T-helper 1 cell treated with Interleukin-12 subunit alpha and Interleukin-12 subunit beta and Interleukin-4 antibody, amounts not matched to agents 30 μg/mL and 1 μg/mL, for 36 hours (primary cell): ENCODE results near the gene MDGA2.

Experiments used
- H3K27ac Mint-ChIP-seq: one replicate; pipeline ENCODE4 v1.8.0; 2021; ENCODE audit warnings: mild to moderate bottlenecking, mixed read lengths
- H3K27me3 Mint-ChIP-seq: one replicate; pipeline ENCODE4 v1.8.0; 2021; ENCODE audit warnings: low read depth, mixed read lengths
- H3K36me3 Mint-ChIP-seq: one replicate; pipeline ENCODE4 v1.8.0; 2021; ENCODE audit warnings: low read depth, mixed read lengths
- H3K4me1 Mint-ChIP-seq: one replicate; pipeline ENCODE4 v1.8.0; 2021; ENCODE audit warnings: low read depth, mixed read lengths
- H3K4me3 Mint-ChIP-seq: one replicate; pipeline ENCODE4 v1.8.0; 2021; ENCODE audit warnings: mild to moderate bottlenecking, moderate library complexity, mixed read lengths
- H3K9me3 Mint-ChIP-seq: one replicate; pipeline ENCODE4 v1.8.0; 2021; ENCODE audit warnings: mixed read lengths

Gene MDGA2

DNA sequence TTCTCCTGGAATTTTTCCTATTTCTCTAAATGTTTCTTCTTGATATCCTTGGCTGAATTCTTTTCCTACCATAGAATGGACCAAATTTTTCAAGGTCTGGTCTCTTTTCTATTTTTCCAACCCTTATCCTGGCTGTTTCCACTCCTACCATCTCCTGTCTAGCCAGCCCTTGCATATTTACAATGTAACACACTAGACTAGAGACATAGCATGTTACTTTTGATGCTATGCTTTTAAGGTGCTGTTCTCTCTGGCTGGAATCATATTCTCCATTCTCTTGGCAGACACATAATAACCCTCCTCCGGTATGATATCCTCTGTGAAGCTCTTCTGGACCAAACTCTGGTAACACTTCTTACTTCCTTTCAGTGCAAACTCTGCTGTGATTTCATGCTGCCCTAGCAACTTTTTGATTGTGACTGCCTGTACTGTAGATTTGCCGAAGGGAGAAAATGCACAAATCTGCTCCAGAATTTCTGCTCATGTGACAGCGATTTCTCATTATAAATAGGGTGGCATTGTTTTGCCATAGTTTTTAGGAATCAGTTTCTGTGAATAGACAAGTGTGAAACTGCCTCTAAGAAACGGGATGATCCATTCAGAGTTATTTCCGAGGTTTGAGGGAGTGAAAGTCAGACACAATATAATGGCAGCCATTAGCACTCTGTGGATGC, 284.4 kb downstream of the MDGA2 start:
- no peaks in the 10 kb centered on the region for H3K4me1 Mint-ChIP-seq
- H3K36me3 Mint-ChIP-seq = no peaks in the 10 kb centered on the region
- H3K27me3 Mint-ChIP-seq = no peaks in the 10 kb centered on the region
- H3K27ac Mint-ChIP-seq = no peak overlapping the region
- H3K9me3 Mint-ChIP-seq = no peaks in the 10 kb centered on the region
- H3K4me3 Mint-ChIP-seq = no peak overlapping the region

DNA sequence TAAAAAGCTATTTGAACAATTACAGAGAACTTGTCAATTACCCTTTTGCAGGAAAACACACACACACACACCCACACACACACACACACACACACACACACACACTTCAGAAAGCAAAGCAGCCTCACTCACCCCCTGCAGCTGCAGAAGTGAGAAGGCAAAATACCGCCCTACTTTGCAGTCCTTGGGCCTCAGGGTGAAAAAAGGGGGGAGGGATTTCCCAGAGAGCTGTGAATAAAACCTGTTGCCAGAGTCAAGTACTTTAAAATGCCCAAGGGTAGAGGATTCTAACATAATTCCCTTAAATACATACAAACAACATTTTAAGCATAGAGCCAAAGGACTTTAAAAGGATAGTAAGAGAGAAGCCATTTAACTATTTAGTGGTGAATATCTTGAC, 285.9 kb downstream of the MDGA2 start:
- Mint-ChIP-seq H3K27ac (no peak overlapping the region), H3K27me3 (no peaks in the 10 kb centered on the region), H3K9me3 (no peaks in the 10 kb centered on the region), H3K4me3 (no peak overlapping the region), H3K36me3 (no peaks in the 10 kb centered on the region), H3K4me1 (no peaks in the 10 kb centered on the region)

DNA sequence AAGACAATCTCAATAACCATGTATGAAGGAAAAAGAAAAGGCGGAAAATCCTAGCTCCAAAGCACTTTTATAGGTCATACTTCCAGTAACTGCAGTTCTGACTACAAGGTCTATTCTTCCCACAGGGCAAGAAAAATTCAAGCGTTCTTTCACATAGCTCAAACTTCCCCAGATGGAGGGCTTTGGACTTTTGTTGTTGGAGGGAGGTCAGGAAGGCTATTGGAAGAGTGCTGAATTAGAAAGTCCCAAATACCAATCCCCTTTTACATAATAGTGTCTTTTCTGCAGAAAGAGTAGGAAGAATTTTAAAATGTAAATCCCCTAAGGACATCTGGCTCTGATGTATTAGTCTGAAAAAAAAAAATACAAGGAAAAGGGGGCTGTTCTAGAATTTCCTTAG, 309.4 kb downstream of the MDGA2 start:
- Mint-ChIP-seq H3K27ac (no peak overlapping the region), H3K27me3 (no peaks in the 10 kb centered on the region), H3K36me3 (no peaks in the 10 kb centered on the region), H3K4me1 (no peaks in the 10 kb centered on the region), H3K4me3 (no peak overlapping the region), H3K9me3 (peaks cover 3% of the 10 kb centered on the region)

DNA sequence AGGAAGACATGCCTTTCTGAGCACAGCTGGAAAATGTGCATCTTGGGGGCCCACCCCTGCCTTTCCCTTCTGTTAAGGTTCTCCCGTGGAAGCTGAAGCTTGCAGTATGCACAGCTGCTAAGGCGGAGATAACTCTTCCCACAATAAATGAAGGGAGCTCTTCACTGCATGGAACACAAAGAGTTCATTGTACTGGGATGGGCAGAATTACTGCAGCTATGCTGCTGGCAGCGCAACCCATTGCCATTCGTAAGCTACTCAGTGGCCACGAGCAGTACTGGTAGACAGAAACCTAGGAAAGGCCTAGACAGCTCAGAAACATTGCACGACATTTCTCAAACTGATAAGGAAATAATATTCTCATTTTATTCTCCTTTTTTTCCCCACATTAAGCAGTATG, 310.2 kb downstream of the MDGA2 start:
- H3K4me3 Mint-ChIP-seq = no peak overlapping the region
- peaks cover 3% of the 10 kb centered on the region for H3K9me3 Mint-ChIP-seq
- H3K36me3 Mint-ChIP-seq = no peaks in the 10 kb centered on the region
- H3K4me1 Mint-ChIP-seq = no peaks in the 10 kb centered on the region
- no peak overlapping the region for H3K27ac Mint-ChIP-seq
- H3K27me3 Mint-ChIP-seq = no peaks in the 10 kb centered on the region

DNA sequence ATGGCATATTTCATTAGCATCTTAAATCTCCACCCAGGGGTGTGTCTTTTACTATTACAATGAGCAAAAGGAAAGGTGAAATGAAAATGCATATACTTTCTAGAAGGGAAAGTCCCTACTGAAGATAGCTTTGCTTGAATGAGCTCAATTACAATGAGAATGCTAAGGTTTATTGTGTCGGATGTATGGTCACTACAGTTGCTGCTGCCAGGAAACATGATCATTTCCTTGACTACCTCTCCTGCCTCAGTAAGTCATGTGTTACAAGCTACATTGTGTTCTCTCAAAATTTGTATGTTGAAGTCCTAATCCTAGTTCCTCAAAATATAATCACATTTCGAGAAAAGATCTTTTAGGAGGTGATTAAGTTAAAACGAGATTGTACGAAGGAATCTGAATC, 322.2 kb downstream of the MDGA2 start:
- H3K27me3 Mint-ChIP-seq = no peaks in the 10 kb centered on the region
- H3K9me3 Mint-ChIP-seq = peaks cover 32% of the 10 kb centered on the region
- H3K27ac Mint-ChIP-seq = no peak overlapping the region
- no peak overlapping the region for H3K4me3 Mint-ChIP-seq
- no peaks in the 10 kb centered on the region for H3K36me3 Mint-ChIP-seq
- no peaks in the 10 kb centered on the region for H3K4me1 Mint-ChIP-seq

DNA sequence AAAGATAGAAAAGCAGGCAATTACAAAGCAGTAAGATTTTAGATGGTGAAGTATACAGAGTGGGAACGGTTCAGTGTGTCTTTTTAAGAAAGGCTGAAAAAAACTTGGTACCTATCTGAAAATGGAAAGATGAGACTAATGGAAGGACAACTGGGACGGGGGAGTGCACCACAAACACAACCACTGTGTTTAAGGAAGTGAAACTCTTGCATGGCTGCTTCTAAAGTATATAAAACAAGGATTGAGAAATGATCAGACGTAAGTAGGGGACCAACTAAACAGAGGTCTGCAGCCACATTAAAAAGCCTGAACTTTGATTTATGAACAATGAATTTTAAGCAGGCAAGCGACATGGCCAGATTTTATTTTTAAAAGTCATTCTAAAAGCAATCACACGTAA, 328.6 kb downstream of the MDGA2 start:
- H3K27me3 Mint-ChIP-seq = no peaks in the 10 kb centered on the region
- H3K27ac Mint-ChIP-seq = no peak overlapping the region
- no peaks in the 10 kb centered on the region for H3K4me1 Mint-ChIP-seq
- no peaks in the 10 kb centered on the region for H3K9me3 Mint-ChIP-seq
- H3K36me3 Mint-ChIP-seq = no peaks in the 10 kb centered on the region
- no peak overlapping the region for H3K4me3 Mint-ChIP-seq

DNA sequence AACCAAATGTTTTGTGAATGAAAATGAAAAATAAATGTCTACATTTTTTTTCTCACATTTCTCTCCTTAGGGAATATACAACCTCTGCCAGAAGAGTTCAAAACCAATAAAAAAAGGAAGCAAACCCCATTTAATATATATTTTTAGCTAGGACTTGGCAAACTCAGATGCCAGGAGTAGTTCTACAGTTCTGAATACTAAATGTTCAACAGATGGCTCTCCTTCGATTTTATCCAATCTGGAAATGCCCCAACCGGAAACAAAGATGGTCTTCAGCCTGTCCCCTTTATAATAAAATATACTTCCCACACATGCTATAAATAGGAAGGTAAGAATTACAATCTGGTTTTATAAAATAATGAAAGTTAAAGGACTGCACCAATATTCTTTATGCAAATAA, 330.4 kb downstream of the MDGA2 start:
- H3K9me3 Mint-ChIP-seq = no peaks in the 10 kb centered on the region
- no peaks in the 10 kb centered on the region for H3K36me3 Mint-ChIP-seq
- H3K4me3 Mint-ChIP-seq = no peak overlapping the region
- H3K27ac Mint-ChIP-seq = no peak overlapping the region
- H3K4me1 Mint-ChIP-seq = no peaks in the 10 kb centered on the region
- no peaks in the 10 kb centered on the region for H3K27me3 Mint-ChIP-seq

DNA sequence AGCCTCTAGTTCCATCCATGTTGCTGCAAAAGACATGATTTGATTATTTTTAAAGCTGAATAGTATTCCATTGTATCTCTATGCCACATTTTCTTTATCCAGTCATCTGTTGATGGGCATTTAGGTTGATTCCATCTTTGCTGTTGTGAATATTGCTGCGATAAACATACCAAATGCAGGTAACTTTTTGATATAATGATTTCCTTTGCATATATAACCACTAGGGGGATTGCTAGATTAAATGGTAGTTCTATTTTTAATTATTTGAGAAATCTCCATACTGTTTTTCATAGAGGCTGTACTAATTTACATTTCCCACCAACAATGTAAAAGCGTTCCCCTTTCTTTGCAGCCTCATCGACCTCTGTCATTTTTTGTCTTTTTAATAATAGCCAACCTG, 342.5 kb downstream of the MDGA2 start:
- Mint-ChIP-seq H3K36me3 (no peaks in the 10 kb centered on the region), H3K9me3 (no peaks in the 10 kb centered on the region), H3K4me1 (no peaks in the 10 kb centered on the region), H3K27ac (no peak overlapping the region), H3K4me3 (no peak overlapping the region), H3K27me3 (no peaks in the 10 kb centered on the region)

DNA sequence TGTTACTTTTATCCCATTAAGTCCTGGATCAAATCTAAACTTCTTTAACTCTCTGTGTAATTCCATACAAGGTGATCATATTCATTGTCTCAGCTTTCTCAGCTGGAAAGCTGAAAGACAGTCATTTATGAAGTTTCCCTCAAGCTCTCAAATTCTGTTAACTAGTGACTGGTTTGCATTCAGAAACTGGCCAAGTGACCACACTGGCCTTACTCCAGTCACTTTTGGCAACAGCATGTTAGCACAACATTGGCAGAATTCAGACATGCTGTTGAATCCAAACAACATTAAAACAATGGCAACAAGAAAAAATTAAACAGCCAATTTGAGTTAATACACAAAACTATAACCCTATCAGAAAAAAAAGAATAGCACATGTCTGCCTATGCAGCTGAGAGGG, 343.3 kb downstream of the MDGA2 start:
- no peaks in the 10 kb centered on the region for H3K4me1 Mint-ChIP-seq
- no peak overlapping the region for H3K27ac Mint-ChIP-seq
- H3K36me3 Mint-ChIP-seq = no peaks in the 10 kb centered on the region
- no peak overlapping the region for H3K4me3 Mint-ChIP-seq
- no peaks in the 10 kb centered on the region for H3K9me3 Mint-ChIP-seq
- no peaks in the 10 kb centered on the region for H3K27me3 Mint-ChIP-seq

DNA sequence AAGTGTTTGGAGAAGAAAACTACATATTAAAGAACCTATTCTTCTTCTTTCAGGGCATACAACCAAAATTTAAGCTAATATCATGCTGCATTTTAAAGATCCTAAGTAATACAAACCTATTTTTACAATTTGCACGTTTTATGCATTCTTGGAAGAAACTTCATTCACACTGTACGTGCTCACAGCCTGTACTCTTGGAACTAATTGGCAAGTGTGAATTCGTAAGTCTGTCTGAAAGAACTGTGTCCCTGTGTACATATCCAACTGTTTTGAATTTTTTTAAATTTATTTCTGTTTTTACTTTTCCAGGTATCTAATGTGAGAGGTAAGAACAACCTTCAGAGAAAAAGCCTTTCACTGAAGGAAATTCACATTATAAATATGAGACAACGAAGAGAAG, 347.0 kb downstream of the MDGA2 start:
- Mint-ChIP-seq H3K36me3 (no peaks in the 10 kb centered on the region), H3K9me3 (no peaks in the 10 kb centered on the region), H3K4me1 (no peaks in the 10 kb centered on the region), H3K27me3 (no peaks in the 10 kb centered on the region), H3K4me3 (no peak overlapping the region), H3K27ac (no peak overlapping the region)

DNA sequence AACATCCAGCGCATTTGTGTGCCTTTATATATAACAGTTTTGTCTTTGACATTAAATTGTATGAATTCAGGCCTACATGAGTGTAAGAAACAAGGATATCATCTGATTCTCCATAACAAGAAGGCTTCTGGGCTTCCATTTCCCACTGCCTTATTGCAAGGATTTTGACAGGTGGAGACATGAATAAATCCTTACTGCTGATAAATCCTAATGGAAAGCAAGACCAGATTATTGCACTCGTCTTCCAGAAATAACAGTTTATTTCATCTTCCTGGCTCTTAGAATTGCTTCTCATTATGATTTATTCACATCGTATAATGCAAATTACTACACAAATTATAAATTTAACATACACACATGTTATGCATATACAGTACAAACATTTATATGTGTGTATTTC, 348.1 kb downstream of the MDGA2 start:
- no peaks in the 10 kb centered on the region for H3K27me3 Mint-ChIP-seq
- no peaks in the 10 kb centered on the region for H3K4me1 Mint-ChIP-seq
- no peaks in the 10 kb centered on the region for H3K36me3 Mint-ChIP-seq
- H3K4me3 Mint-ChIP-seq = no peak overlapping the region
- no peak overlapping the region for H3K27ac Mint-ChIP-seq
- no peaks in the 10 kb centered on the region for H3K9me3 Mint-ChIP-seq

DNA sequence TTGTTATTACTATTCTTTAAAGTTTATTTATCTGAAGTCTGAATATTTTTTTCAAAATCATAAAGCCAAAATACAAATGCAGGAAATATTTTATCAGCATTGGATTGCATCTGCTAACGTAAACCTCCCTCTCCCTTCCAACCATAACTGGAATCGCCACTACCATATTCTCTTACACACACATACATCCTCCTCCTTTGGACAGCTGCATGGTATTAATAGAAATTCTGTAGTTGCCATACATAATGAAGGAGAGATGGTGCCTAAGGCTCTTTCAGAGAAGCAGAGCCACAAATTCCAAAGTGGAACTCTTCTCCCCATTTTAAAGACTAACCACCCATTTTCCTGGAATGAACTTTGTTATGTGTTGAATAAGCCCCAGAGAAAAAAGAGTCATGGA, 352.7 kb downstream of the MDGA2 start:
- Mint-ChIP-seq H3K4me3 (no peak overlapping the region), H3K27ac (no peak overlapping the region), H3K36me3 (no peaks in the 10 kb centered on the region), H3K9me3 (no peaks in the 10 kb centered on the region), H3K4me1 (no peaks in the 10 kb centered on the region), H3K27me3 (no peaks in the 10 kb centered on the region)

DNA sequence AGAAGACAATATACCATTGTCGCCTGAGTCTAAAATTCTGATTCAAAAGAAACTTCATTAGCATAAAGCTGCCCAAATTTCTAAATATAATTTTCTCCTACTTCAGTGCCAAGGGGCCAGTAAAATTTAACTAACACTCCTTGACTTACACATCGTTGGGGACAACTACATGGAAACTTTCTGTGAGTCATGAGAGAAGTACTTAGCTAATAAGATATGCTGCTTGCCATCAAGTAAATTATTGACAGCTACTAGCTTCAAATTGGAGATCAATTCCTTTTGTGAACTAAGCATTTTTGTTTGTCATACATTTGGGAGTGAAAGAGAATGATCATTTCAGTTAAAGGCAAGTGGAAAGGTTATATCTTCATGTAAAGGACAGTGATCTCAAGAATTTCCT, 373.3 kb downstream of the MDGA2 start:
- Mint-ChIP-seq H3K27me3 (no peaks in the 10 kb centered on the region), H3K27ac (no peak overlapping the region), H3K36me3 (no peaks in the 10 kb centered on the region), H3K4me3 (no peak overlapping the region), H3K9me3 (no peaks in the 10 kb centered on the region), H3K4me1 (no peaks in the 10 kb centered on the region)

DNA sequence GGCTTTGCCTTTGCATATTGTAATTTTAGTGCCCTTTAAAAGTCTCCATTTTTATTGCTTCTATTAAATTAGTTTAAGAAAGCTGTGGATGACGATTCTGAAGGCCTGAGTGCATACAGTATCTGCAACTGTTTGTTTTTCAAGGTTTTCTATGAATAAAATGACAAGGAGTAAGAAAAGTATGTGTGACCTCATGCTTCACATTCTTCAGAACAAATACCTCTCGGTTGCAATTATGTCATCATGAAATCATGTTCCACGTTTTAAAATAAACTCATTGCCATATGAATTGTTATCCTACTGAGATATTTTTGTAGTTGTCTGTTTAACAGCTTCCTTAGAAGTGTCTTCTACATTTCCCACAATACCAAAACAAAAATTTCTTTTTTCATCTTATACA, 374.6 kb downstream of the MDGA2 start:
- Mint-ChIP-seq H3K27me3 (no peaks in the 10 kb centered on the region), H3K9me3 (no peaks in the 10 kb centered on the region), H3K4me3 (no peak overlapping the region), H3K27ac (no peak overlapping the region), H3K36me3 (no peaks in the 10 kb centered on the region), H3K4me1 (no peaks in the 10 kb centered on the region)

DNA sequence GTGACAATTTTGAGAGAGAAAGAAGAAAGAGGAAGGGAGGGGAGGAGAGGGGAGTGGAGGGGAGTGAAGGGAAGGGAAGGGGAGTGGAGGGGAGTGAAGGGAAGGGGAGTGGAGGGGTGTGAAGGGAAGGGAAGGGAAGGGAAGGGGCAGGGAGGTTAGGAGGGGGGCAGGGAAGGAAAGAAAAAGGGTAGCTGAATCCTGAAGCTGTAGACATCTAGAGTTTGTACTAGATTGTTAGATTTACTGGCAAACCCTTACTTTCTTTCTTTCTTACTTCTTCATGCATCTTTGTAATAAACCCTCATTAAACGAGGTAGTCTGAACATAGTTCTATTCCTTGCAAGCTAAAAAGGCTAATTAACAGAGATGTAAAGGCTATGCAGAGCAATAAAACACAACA, 378.0 kb downstream of the MDGA2 start:
- Mint-ChIP-seq H3K4me1 (no peaks in the 10 kb centered on the region), H3K36me3 (no peaks in the 10 kb centered on the region), H3K27me3 (no peaks in the 10 kb centered on the region), H3K4me3 (no peak overlapping the region), H3K9me3 (peaks cover 4% of the 10 kb centered on the region), H3K27ac (no peak overlapping the region)

DNA sequence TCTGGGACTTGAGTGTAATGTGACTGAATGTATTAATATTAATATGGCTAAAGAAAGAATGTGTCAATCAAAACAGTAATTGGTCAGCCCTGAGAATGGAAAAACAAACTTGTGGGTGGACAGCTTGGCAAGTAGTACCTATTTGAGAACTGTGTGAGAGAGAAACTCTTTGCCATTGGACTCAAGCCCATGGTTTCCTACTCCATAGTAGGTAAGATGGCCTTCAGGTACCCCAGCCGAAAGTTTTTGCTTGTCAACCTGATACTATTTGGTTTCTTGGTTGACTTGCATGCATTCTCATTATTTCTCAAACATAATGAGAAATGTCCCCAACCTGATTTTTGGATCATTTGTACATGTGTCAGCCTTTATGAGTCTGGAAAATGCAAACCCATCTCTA, 391.1 kb downstream of the MDGA2 start:
- Mint-ChIP-seq H3K4me1 (no peaks in the 10 kb centered on the region), H3K9me3 (no peaks in the 10 kb centered on the region), H3K27me3 (no peaks in the 10 kb centered on the region), H3K36me3 (no peaks in the 10 kb centered on the region), H3K27ac (no peak overlapping the region), H3K4me3 (no peak overlapping the region)
